HepG2 (cell line): Measurements from ENCODE around the gene BET1L. TPM values are rescaled to one million over a fixed set of nuclear protein-coding genes. Genes with fewer than 3 reads are reported as not detected.
A peak's percentile ranks its signal among the peaks of the same experiment; 100 is the strongest.

Experiments used
- ATAC-seq: fragments of 200-7000 bp; cut with Tn5 transposase; 3 replicates; pipeline ENCODE4 v1.9.1; 2020; ENCODE audit warnings: mild to moderate bottlenecking, moderate library complexity
- BruUV-seq: library from RNA; stranded (reverse); fragments of 400-500 nt; replicated peaks from 2 replicates; lab custom pipeline; 2021; lab: Mats Ljungman, UMichigan
- CTCF ChIA-PET: fragments of 300-600 bp; formaldehyde crosslinking; extraction: SDS; loops from one replicate; lab custom pipeline; 2021; ENCODE audit warnings: low total read pairs, inconsistent platforms, low intra/inter-chr PET ratio; lab: Yijun Ruan, JAX
- POLR2A ChIA-PET: fragments of 350-600 bp; sonication (Branson Sonifier 250); formaldehyde crosslinking; loops from one replicate; lab custom pipeline; 2020; ENCODE audit warnings: antibody characterized with exemption, inconsistent platforms; lab: Yijun Ruan, JAX
- DNase-seq: peaks from one replicate; pipeline ENCODE4 v3.0.0-alpha.2; 2015; ENCODE audit warnings: low spot score
- FAIRE-seq: peaks from 3 replicates; lab custom pipeline; 2011; peaks lifted over from hg19 to GRCh38; lab: Jason Lieb, UNC
- H2AFZ ChIP-seq: one replicate; pipeline ENCODE4 v1.6.1; 2011; ENCODE audit warnings: low read length, inconsistent platforms
- H3K27ac ChIP-seq: fragments of 300-600 bp; 3 replicates; pipeline ENCODE4 v1.8.0; 2011; ENCODE audit warnings: mixed run types, mild to moderate bottlenecking, mixed read lengths, low read length, inconsistent platforms; ENCODE audit not compliant: insufficient read depth; ENCODE audit errors: extremely low read length
- H3K27me3 ChIP-seq, 2 experiments: fragments of 200-600 bp in 1 of 2; 2 replicates in 1 of 2; 3 replicates in 1 of 2; pipeline versions ENCODE4 v1.6.0 to v1.8.0; 2011; ENCODE audit warnings: low read length in 2 of 2, mild to moderate bottlenecking in 2 of 2, moderate library complexity in 2 of 2, inconsistent platforms in 1 of 2; ENCODE audit not compliant: insufficient read depth in 2 of 2, control insufficient read depth in 1 of 2
- H3K36me3 ChIP-seq, 2 experiments: fragments of 200-600 bp in 1 of 2; replicated peaks in 1 of 2; 2 replicates in 1 of 2; 3 replicates in 1 of 2; pipeline versions ENCODE4 v1.5.1 to v1.8.0; 2011; ENCODE audit warnings: low read length in 2 of 2, inconsistent platforms in 1 of 2; ENCODE audit not compliant: insufficient read depth in 2 of 2, control insufficient read depth in 1 of 2
- H3K4me1 ChIP-seq: 2 replicates; pipeline ENCODE4 v1.5.1; 2012; ENCODE audit warnings: low read length, inconsistent platforms; ENCODE audit not compliant: insufficient read depth
- H3K4me2 ChIP-seq: 2 replicates; pipeline ENCODE4 v1.6.0; 2011; ENCODE audit warnings: low read depth, low read length, inconsistent platforms
- H3K4me3 ChIP-seq, 3 experiments: fragments of 200-600 bp in 1 of 3; sonication (generic), shearing (Covaris generic) in 1 of 3; replicated peaks in 1 of 3; 2 replicates each; pipeline ENCODE4 v1.5.1; 2011 to 2016; ENCODE audit warnings: low read length in 3 of 3, inconsistent platforms in 2 of 3, low read depth in 2 of 3, mild to moderate bottlenecking in 2 of 3, control low read depth in 1 of 3, mixed read lengths in 1 of 3; ENCODE audit not compliant: insufficient read depth in 1 of 3
- H3K79me2 ChIP-seq: one replicate; pipeline ENCODE4 v1.6.1; 2011; ENCODE audit warnings: low read length, inconsistent platforms; ENCODE audit not compliant: insufficient read depth
- H3K9ac ChIP-seq: 2 replicates; pipeline ENCODE4 v1.6.0; 2011; ENCODE audit warnings: mild to moderate bottlenecking, low read depth, low read length, inconsistent platforms; ENCODE audit not compliant: insufficient read depth
- H3K9me3 ChIP-seq: 2 replicates; pipeline ENCODE4 v1.5.1; 2012; ENCODE audit warnings: mild to moderate bottlenecking, low read length
- H4K20me1 ChIP-seq: 2 replicates; pipeline ENCODE4 v1.6.0; 2011; ENCODE audit warnings: inconsistent platforms, mild to moderate bottlenecking, low read length, moderate library complexity; ENCODE audit not compliant: insufficient read depth
- AGO2 ChIP-seq: fragments of 200-400 bp; formaldehyde crosslinking; optimal IDR thresholded peaks from 2 replicates; pipeline ENCODE3; 2017; ENCODE audit warnings: mild to moderate bottlenecking, low read depth, low read length, moderate library complexity
- HMGA1 ChIP-seq: sonication (generic); formaldehyde crosslinking; conservative IDR thresholded peaks from 2 replicates; pipeline ENCODE4 v1.4.0; 2020; ENCODE audit warnings: missing genetic modification reagents
- KDM2A ChIP-seq: sonication (generic); formaldehyde crosslinking; IDR thresholded peaks from 2 replicates; pipeline ENCODE4 v1.4.0; 2020; ENCODE audit warnings: low read depth, missing genetic modification reagents, borderline replicate concordance
- POLR2A ChIP-seq, 2 experiments: IDR thresholded peaks; 2 replicates each; pipeline ENCODE4 v1.6.1; 2011; ENCODE audit warnings: low read depth in 2 of 2, low read length in 2 of 2, mild to moderate bottlenecking in 1 of 2, moderate library complexity in 1 of 2; ENCODE audit not compliant: insufficient read depth in 1 of 2
- ZKSCAN8 ChIP-seq: IDR thresholded peaks from 2 replicates; pipeline ENCODE4 v1.6.1; 2016; ENCODE audit warnings: borderline replicate concordance, missing genetic modification reagents, missing compliant biosample characterization
- ZNF496 ChIP-seq: sonication (generic); formaldehyde crosslinking; IDR thresholded peaks from 2 replicates; pipeline ENCODE4 v1.8.1; 2023; ENCODE audit warnings: mild to moderate bottlenecking, moderate library complexity, missing genetic modification reagents; ENCODE audit not compliant: insufficient replicate concordance
- WGBS: methylation state at CpG from one replicate; pipeline ENCODE4 v1.1.6; 2017; ENCODE audit warnings: low lambda C conversion rate; 5-methylcytosine and 5-hydroxymethylcytosine counted together
- in situ Hi-C: cut with HindIII; loops from 2 replicates; pipeline ENCODE4 v1.10.0; 2017; ENCODE audit warnings: low pct_unique_long_range_greater_than_20kb; ENCODE audit not compliant: extremely low pct_ligation_motif_present
- intact Hi-C: fragments of 100-400 bp; cut with micrococcal nuclease; formaldehyde crosslinking; loops from one replicate; pipeline ENCODE4 v1.10.0; 2022; ENCODE audit not compliant: unreplicated experiment
- polyA plus RNA-seq, 8 experiments: library from polyadenylated mRNA; depleted of rRNA in 3 of 8; stranded (reverse) in 7 of 8; unstranded in 1 of 8; fragments of >200 nt; fragmentation: Illumina TruSeq in 4 of 8; extraction: Trizol in 4 of 8; gene quantifications; 2 replicates each; pipeline versions ENCODE4 v1.2.1 to v1.2.3, GENCODE V29; 2011 to 2016; ENCODE audit warnings: low read depth in 4 of 8, missing spikeins in 1 of 8, mixed read lengths in 1 of 8; ENCODE audit not compliant: insufficient read depth in 1 of 8
- total RNA-seq, 5 experiments: library from RNA; depleted of rRNA; stranded (reverse); fragments of >200 nt; fragmentation: Illumina TruSeq; extraction: Trizol; gene quantifications; 2 replicates each; pipeline ENCODE4 v1.2.3, GENCODE V29; 2016; ENCODE audit warnings: low read depth in 1 of 5

Gene BET1L
- total and polyA plus RNA-seq, 2 of the 13 experiments (the other 11 are each of a cell fraction or from before 2014, with no cell fraction given) = 26.2 to 59.6 TPM

DNA sequence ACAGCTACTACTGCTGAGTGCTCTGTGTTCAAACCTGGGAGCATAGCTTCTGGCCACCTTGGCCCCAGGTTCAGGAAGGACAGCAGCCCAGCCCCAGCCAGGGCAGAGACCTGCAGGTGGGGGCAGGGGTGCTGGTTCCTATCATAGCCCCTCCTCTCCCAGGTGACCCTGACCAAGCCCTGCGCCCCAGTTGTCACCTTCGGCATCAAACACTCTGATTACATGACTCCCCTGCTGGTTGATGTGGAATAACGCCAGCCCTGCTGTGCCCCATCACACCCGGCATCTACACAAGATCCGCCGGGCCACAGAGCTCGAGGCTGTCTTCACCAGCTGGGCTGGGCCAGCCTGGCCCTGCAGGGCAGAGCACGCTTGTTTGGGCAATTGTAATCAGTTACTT lies 7.4 kb downstream of the BET1L start:
- ChIA-PET CTCF (no interaction called here), POLR2A (interaction anchor here (1.0 kb wide), 1 partner anchor 36 kb away, joined by 3 read pairs; no protein-coding TSS in a partner anchor)
- DNase-seq (no peak), FAIRE-seq (no peak), ATAC-seq (peak; percentile 19)
- Histone ChIP-seq H3K9me3 (no peaks in the 10 kb centered on the region), H3K79me2 (no peaks in the 10 kb centered on the region), H3K9ac (no peak overlapping the region), H3K4me3 (no peak overlapping the region), H2AFZ (no peak overlapping the region), H3K27ac (no peak overlapping the region), H4K20me1 (no peaks in the 10 kb centered on the region), H3K4me1 (peaks cover 8% of the 10 kb centered on the region; the same call in 1 of the 2 replicates), H3K36me3 (peaks cover 3 to 11% of the 10 kb centered on the region in 2 experiments; a peak in 3 of 5 replicates), H3K27me3 (no peaks in the 10 kb centered on the region), H3K4me2 (no peak overlapping the region)
- in situ Hi-C loops (no loop called here), intact Hi-C loops (no loop called here)
- 92% methylated on average over 6 of the region's 8 CpGs for WGBS
- TF ChIP-seq ZNF496 (CRISPR knock-in tag) (no peak), POLR2A (IDR thresholded peaks at IDR 0.05; ENCODE audit: insufficient read depth in 1 of 2, low read depth in 2 of 2, low read length in 2 of 2) (0 out of 4 replicates have a peak, but pooled peaks of 1 of the 2 experiments have one; percentile 9), KDM2A (CRISPR knock-in tag) (0 out of 2 replicates have a peak, but pooled peaks have one; percentile 27), ZKSCAN8 (CRISPR knock-in tag) (no peak)
- BruUV-seq = no TSS peak

DNA sequence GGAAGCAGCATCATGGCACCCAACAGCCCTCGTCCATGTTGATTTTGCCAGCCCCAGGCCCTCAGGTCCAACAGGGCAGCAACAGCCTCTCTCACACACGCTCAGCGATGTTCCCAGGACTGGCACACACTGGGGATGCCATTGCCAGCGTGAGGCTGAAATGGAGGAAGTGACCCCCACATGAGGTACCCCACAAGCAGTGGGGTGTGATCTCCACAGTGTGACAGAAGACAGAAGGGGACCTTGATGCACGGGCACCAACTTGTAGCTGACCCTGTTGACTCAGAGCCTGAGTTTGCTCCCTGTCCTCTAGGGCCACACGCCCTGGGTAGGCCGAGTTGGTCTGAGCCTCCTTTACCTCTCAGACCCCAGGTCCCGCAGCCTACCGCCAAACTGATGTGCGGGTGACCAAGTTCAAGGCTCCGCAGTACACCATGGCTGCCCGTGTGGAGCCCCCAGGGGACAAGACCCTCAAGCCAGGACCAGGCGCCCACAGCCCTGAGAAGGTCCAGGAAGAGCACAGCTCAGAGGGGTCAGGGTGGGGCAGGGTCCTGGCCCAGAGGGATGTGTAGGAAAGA lies 8.1 kb downstream of the BET1L start:
- H3K4me1 ChIP-seq = 0 out of 2 replicates have a peak, but pooled peaks cover 5% of the 10 kb centered on the region
- peak; percentile 9 for TF ChIP-seq AGO2
- no peak for TF ChIP-seq HMGA1
- H3K27ac ChIP-seq = no peak overlapping the region
- CTCF ChIA-PET = no interaction called here
- no TSS peak for BruUV-seq
- in situ Hi-C loops = no loop called here
- peaks cover 2 to 4% of the 10 kb centered on the region in 2 experiments; a peak in 3 of 5 replicates for H3K36me3 ChIP-seq
- no peak for FAIRE-seq
- H3K4me3 ChIP-seq = no peak overlapping the region
- ATAC-seq = peak; percentile 11; the same call in 2 of the 3 replicates
- no peaks in the 10 kb centered on the region for H3K27me3 ChIP-seq
- no peak overlapping the region for H2AFZ ChIP-seq
- H3K9ac ChIP-seq = no peak overlapping the region
- WGBS = 86% methylated on average over 11 of the region's 13 CpGs
- intact Hi-C loops = no loop called here
- DNase-seq = no peak
- H4K20me1 ChIP-seq = no peaks in the 10 kb centered on the region
- H3K79me2 ChIP-seq = no peaks in the 10 kb centered on the region
- no peak overlapping the region for H3K4me2 ChIP-seq
- H3K9me3 ChIP-seq = no peaks in the 10 kb centered on the region
- POLR2A ChIA-PET = no interaction called here
